HCT116 (cell line): ENCODE results near the gene MYL5. TPM values are rescaled to one million over a fixed set of nuclear protein-coding genes. Genes with fewer than 3 reads are reported as not detected.

Source experiments
- ELF1 ChIP-seq: IDR thresholded peaks from 2 replicates; pipeline ENCODE4 v1.6.1; 2012; ENCODE audit warnings: low read depth, borderline replicate concordance
- FOSL1 ChIP-seq: IDR thresholded peaks from 2 replicates; pipeline ENCODE4 v1.6.1; 2012; ENCODE audit warnings: low read depth
- REST ChIP-seq: IDR thresholded peaks from 2 replicates; pipeline ENCODE4 v1.6.1; 2012; ENCODE audit warnings: low read depth
- total RNA-seq: library from RNA; stranded (reverse); gene quantifications from one replicate; pipeline ENCODE4 v1.2.1, GENCODE V29; 2021; ENCODE audit not compliant: unreplicated experiment
- TF ChIP-seq, protein P1 (sequence below), 3 experiments: fragments of 200-600 bp in 1 of 3; sonication (generic) in 1 of 3; IDR thresholded peaks in 2 of 3; conservative IDR thresholded peaks in 1 of 3; 2 replicates each; pipeline ENCODE4 v1.5.1; 2012 to 2017; ENCODE audit warnings: low read depth in 2 of 3, low read length in 2 of 3, antibody characterized with exemption in 1 of 3, borderline replicate concordance in 1 of 3, control low read depth in 1 of 3, mild to moderate bottlenecking in 1 of 3, mixed read lengths in 1 of 3, mixed run types in 1 of 3, moderate library complexity in 1 of 3; ENCODE audit not compliant: insufficient read depth in 1 of 3

The MYL5 gene
- total RNA-seq, 1 experiment from 2014 or later, result 14.0 TPM

GRCh38 chr4:657834-658667 lies 16.3 kb upstream of the MYL5 start (continued):
- no peak for TF ChIP-seq REST
- TF ChIP-seq, protein P1, sequence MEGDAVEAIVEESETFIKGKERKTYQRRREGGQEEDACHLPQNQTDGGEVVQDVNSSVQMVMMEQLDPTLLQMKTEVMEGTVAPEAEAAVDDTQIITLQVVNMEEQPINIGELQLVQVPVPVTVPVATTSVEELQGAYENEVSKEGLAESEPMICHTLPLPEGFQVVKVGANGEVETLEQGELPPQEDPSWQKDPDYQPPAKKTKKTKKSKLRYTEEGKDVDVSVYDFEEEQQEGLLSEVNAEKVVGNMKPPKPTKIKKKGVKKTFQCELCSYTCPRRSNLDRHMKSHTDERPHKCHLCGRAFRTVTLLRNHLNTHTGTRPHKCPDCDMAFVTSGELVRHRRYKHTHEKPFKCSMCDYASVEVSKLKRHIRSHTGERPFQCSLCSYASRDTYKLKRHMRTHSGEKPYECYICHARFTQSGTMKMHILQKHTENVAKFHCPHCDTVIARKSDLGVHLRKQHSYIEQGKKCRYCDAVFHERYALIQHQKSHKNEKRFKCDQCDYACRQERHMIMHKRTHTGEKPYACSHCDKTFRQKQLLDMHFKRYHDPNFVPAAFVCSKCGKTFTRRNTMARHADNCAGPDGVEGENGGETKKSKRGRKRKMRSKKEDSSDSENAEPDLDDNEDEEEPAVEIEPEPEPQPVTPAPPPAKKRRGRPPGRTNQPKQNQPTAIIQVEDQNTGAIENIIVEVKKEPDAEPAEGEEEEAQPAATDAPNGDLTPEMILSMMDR (IDR thresholded peaks at IDR 0.05 in 2 of 3, conservative IDR thresholded peaks at IDR 0.05 in 1 of 3; ENCODE audit: borderline replicate concordance in 1 of 3, insufficient read depth in 1 of 3, low read depth in 2 of 3, low read length in 2 of 3), result no peak
- TF ChIP-seq FOSL1, result no peak
- no peak for TF ChIP-seq ELF1
